ENCODE results near the gene NEURL3.

The NEURL3 gene

DNA sequence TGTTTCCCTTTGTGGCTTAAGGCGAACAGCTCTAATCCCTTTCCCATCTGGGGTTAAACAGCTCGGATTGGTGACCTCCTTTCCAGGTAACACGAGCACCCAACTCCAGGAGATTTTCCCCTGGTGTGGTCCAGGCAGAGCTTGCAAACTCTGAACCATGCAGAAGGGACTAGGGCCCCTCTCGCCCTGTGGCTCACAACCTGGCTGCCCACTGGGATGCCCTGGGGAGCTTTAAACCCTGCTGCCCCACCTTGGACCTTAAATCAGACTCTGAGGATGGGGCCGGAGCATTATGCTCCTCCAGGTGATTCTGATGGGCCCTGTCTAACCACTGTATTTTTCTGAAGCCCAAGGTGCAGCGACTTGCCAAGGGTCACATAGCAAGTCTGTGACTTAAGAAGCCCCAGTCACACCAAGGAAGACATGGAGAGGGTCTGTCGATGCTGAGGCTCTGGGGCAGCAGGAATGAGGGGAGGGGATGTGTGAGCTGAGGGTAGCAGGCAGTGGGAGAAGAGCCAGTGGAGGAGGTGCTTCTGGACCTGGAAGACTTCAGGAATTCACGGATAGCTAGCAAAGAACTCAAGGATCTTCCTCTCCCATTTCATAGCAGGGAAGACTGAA is 37.3 kb upstream of the NEURL3 start:
- TF ChIP-seq TAF1 (IDR thresholded peaks at IDR 0.05; ENCODE audit: borderline replicate concordance, insufficient read depth, low read length) (no peak), FOXP2 (optimal IDR thresholded peaks at IDR 0.05; ENCODE audit: borderline replicate concordance, extremely low read depth, extremely low read length, insufficient read depth) (no peak), REST (IDR thresholded peaks at IDR 0.05; ENCODE audit: insufficient read depth in 1 of 2, low read depth in 2 of 2, low read length in 2 of 2) (no peak), SIN3A (IDR thresholded peaks at IDR 0.05; ENCODE audit: borderline replicate concordance, insufficient read depth, low read length) (no peak), POLR2AphosphoS5 (IDR thresholded peaks at IDR 0.05; ENCODE audit: low read depth, low read length) (no peak)

GRCh38 chr2:96541398-96542152 is 36.4 kb upstream of the NEURL3 start:
- TF ChIP-seq FOXP2 (optimal IDR thresholded peaks at IDR 0.05; ENCODE audit: borderline replicate concordance, extremely low read depth, extremely low read length, insufficient read depth), result no peak
- no peak for TF ChIP-seq REST (IDR thresholded peaks at IDR 0.05; ENCODE audit: insufficient read depth in 1 of 2, low read depth in 2 of 2, low read length in 2 of 2)
- no peak for TF ChIP-seq TAF1 (IDR thresholded peaks at IDR 0.05; ENCODE audit: borderline replicate concordance, insufficient read depth, low read length)
- TF ChIP-seq POLR2AphosphoS5 (IDR thresholded peaks at IDR 0.05; ENCODE audit: low read depth, low read length), result no peak

GRCh38 chr2:96540136-96540535 is 35.0 kb upstream of the NEURL3 start:
- TF ChIP-seq SIN3A (IDR thresholded peaks at IDR 0.05; ENCODE audit: borderline replicate concordance, insufficient read depth, low read length), result no peak
- TF ChIP-seq POLR2AphosphoS5 (IDR thresholded peaks at IDR 0.05; ENCODE audit: low read depth, low read length), result no peak
- no peak for TF ChIP-seq REST (IDR thresholded peaks at IDR 0.05; ENCODE audit: insufficient read depth in 1 of 2, low read depth in 2 of 2, low read length in 2 of 2)
- no peak for TF ChIP-seq FOXP2 (optimal IDR thresholded peaks at IDR 0.05; ENCODE audit: borderline replicate concordance, extremely low read depth, extremely low read length, insufficient read depth)
- TF ChIP-seq TAF1 (IDR thresholded peaks at IDR 0.05; ENCODE audit: borderline replicate concordance, insufficient read depth, low read length), result no peak

GRCh38 chr2:96539215-96539920 is 34.2 kb upstream of the NEURL3 start:
- TF ChIP-seq TAF1 (IDR thresholded peaks at IDR 0.05; ENCODE audit: borderline replicate concordance, insufficient read depth, low read length) (no peak), FOXP2 (optimal IDR thresholded peaks at IDR 0.05; ENCODE audit: borderline replicate concordance, extremely low read depth, extremely low read length, insufficient read depth) (no peak), SIN3A (IDR thresholded peaks at IDR 0.05; ENCODE audit: borderline replicate concordance, insufficient read depth, low read length) (no peak), POLR2AphosphoS5 (IDR thresholded peaks at IDR 0.05; ENCODE audit: low read depth, low read length) (no peak), REST (IDR thresholded peaks at IDR 0.05; ENCODE audit: insufficient read depth in 1 of 2, low read depth in 2 of 2, low read length in 2 of 2) (no peak)

All from PFSK-1 (cell line).